ENCODE data around the gene GHR. TPM values are rescaled to one million over a fixed set of nuclear protein-coding genes. Genes with fewer than 3 reads are reported as not detected.

Gene GHR
- total and polyA plus RNA-seq, 4 experiments from 2014 or later, result not detected

GRCh38 chr5:42526179-42526578 is 102.9 kb downstream of the GHR start:
- ChIA-PET CTCF (ENCODE audit: partially characterized antibody) (no interaction called here), POLR2A (ENCODE audit: partially characterized antibody) (no interaction called here)
- no peaks in the 10 kb centered on the region for H3K9me3 ChIP-seq (ENCODE audit: control insufficient read depth in 1 of 2, low read length in 2 of 2)
- H3K36me3 ChIP-seq (ENCODE audit: insufficient read depth, low read length), result no peaks in the 10 kb centered on the region
- H3K4me1 Mint-ChIP-seq, result no peaks in the 10 kb centered on the region
- no peaks in the 10 kb centered on the region for H3K36me3 Mint-ChIP-seq
- intact Hi-C loops (cut with micrococcal nuclease), result no loop called here
- peaks cover 0 to 2% of the 10 kb centered on the region in 2 donors for H3K27me3 Mint-ChIP-seq
- H3K27ac ChIP-seq (ENCODE audit: low read depth, low read length), result no peak overlapping the region
- no peak overlapping the region for H3K4me3 ChIP-seq (ENCODE audit: low read length in 2 of 2)
- H3K9me3 Mint-ChIP-seq, result peaks cover 0 to 7% (median under 1%) of the 10 kb centered on the region in 8 donors
- H3K4me1 ChIP-seq (ENCODE audit: insufficient read depth, low read length), result no peaks in the 10 kb centered on the region
- DNase-seq, result no peak
- H3K27me3 ChIP-seq (ENCODE audit: insufficient read depth, low read length), result no peaks in the 10 kb centered on the region
- H3K27ac Mint-ChIP-seq, result no peak overlapping the region
- H3K4me3 Mint-ChIP-seq, result no peak overlapping the region

- no peaks in the 10 kb centered on the region for H3K27me3 Mint-ChIP-seq
Measured at GRCh38 chr5:42531611-42532010, 108.4 kb downstream of the GHR start.

GRCh38 chr5:42542106-42542505 is 118.9 kb downstream of the GHR start:
- H3K9me3 Mint-ChIP-seq, result peaks cover 0 to 34% (median 21%) of the 10 kb centered on the region in 8 donors
- Histone ChIP-seq H3K27ac (ENCODE audit: low read depth, low read length) (no peak overlapping the region), H3K4me1 (ENCODE audit: insufficient read depth, low read length) (no peaks in the 10 kb centered on the region), H3K9me3 (ENCODE audit: control insufficient read depth in 1 of 2, low read length in 2 of 2) (no peaks in the 10 kb centered on the region), H3K27me3 (ENCODE audit: insufficient read depth, low read length) (no peaks in the 10 kb centered on the region), H3K4me3 (ENCODE audit: low read length in 2 of 2) (no peak overlapping the region), H3K36me3 (ENCODE audit: insufficient read depth, low read length) (no peaks in the 10 kb centered on the region)
- ChIA-PET POLR2A (ENCODE audit: partially characterized antibody) (no interaction called here), CTCF (ENCODE audit: partially characterized antibody) (no interaction called here)
- peaks cover 7 to 14% of the 10 kb centered on the region in 2 donors for H3K27me3 Mint-ChIP-seq
- H3K4me3 Mint-ChIP-seq, result no peak overlapping the region
- no peak overlapping the region for H3K27ac Mint-ChIP-seq
- H3K36me3 Mint-ChIP-seq, result peaks cover 0 to 3% of the 10 kb centered on the region in 2 donors
- intact Hi-C loops (cut with micrococcal nuclease), result no loop called here
- DNase-seq, result no peak
- no peaks in the 10 kb centered on the region for H3K4me1 Mint-ChIP-seq

More at GRCh38 chr5:42531611-42532010, 108.4 kb downstream of the GHR start:
- no peak overlapping the region for H3K27ac Mint-ChIP-seq
- no peak overlapping the region for H3K4me3 ChIP-seq (ENCODE audit: low read length in 2 of 2)
- CTCF ChIA-PET (ENCODE audit: partially characterized antibody), result no interaction called here
- no peaks in the 10 kb centered on the region for H3K27me3 ChIP-seq (ENCODE audit: insufficient read depth, low read length)
- no peaks in the 10 kb centered on the region for H3K36me3 Mint-ChIP-seq
- intact Hi-C loops (cut with micrococcal nuclease), result no loop called here
- H3K4me1 Mint-ChIP-seq, result no peaks in the 10 kb centered on the region
- DNase-seq, result no peak
- no peak overlapping the region for H3K4me3 Mint-ChIP-seq
- H3K9me3 Mint-ChIP-seq, result peaks cover 0 to 8% (median 0%) of the 10 kb centered on the region in 8 donors
- no peaks in the 10 kb centered on the region for H3K36me3 ChIP-seq (ENCODE audit: insufficient read depth, low read length)
- H3K9me3 ChIP-seq (ENCODE audit: control insufficient read depth in 1 of 2, low read length in 2 of 2), result no peaks in the 10 kb centered on the region
- H3K4me1 ChIP-seq (ENCODE audit: insufficient read depth, low read length), result no peaks in the 10 kb centered on the region
- H3K27ac ChIP-seq (ENCODE audit: low read depth, low read length), result no peak overlapping the region
- POLR2A ChIA-PET (ENCODE audit: partially characterized antibody), result no interaction called here

GRCh38 chr5:42543774-42544173 is 120.5 kb downstream of the GHR start:
- Histone ChIP-seq H3K4me3 (ENCODE audit: low read length in 2 of 2) (no peak overlapping the region), H3K27me3 (ENCODE audit: insufficient read depth, low read length) (no peaks in the 10 kb centered on the region), H3K27ac (ENCODE audit: low read depth, low read length) (no peak overlapping the region), H3K9me3 (ENCODE audit: control insufficient read depth in 1 of 2, low read length in 2 of 2) (no peaks in the 10 kb centered on the region), H3K4me1 (ENCODE audit: insufficient read depth, low read length) (no peaks in the 10 kb centered on the region), H3K36me3 (ENCODE audit: insufficient read depth, low read length) (no peaks in the 10 kb centered on the region)
- H3K27ac Mint-ChIP-seq, result no peak overlapping the region
- H3K9me3 Mint-ChIP-seq, result peaks cover 0 to 27% (median 19%) of the 10 kb centered on the region in 8 donors
- no peak overlapping the region for H3K4me3 Mint-ChIP-seq
- ChIA-PET CTCF (ENCODE audit: partially characterized antibody) (no interaction called here), POLR2A (ENCODE audit: partially characterized antibody) (no interaction called here)
- no peak for DNase-seq
- no peaks in the 10 kb centered on the region for H3K4me1 Mint-ChIP-seq
- H3K27me3 Mint-ChIP-seq, result peaks cover 5 to 14% of the 10 kb centered on the region in 2 donors
- intact Hi-C loops (cut with micrococcal nuclease), result no loop called here
- peaks cover 0 to 3% of the 10 kb centered on the region in 2 donors for H3K36me3 Mint-ChIP-seq

- Mint-ChIP-seq H3K27ac (no peak overlapping the region), H3K4me1 (no peaks in the 10 kb centered on the region), H3K36me3 (peaks cover 0 to 3% of the 10 kb centered on the region in 2 donors), H3K9me3 (peaks cover 0 to 18% (median 15%) of the 10 kb centered on the region in 8 donors), H3K27me3 (peaks cover 3 to 14% of the 10 kb centered on the region in 2 donors), H3K4me3 (no peak overlapping the region)
- no peak for DNase-seq
- intact Hi-C loops (cut with micrococcal nuclease), result no loop called here
- H3K27ac ChIP-seq (ENCODE audit: low read depth, low read length), result no peak overlapping the region
- no peaks in the 10 kb centered on the region for H3K9me3 ChIP-seq (ENCODE audit: control insufficient read depth in 1 of 2, low read length in 2 of 2)
- H3K27me3 ChIP-seq (ENCODE audit: insufficient read depth, low read length), result no peaks in the 10 kb centered on the region
- ChIA-PET POLR2A (ENCODE audit: partially characterized antibody) (no interaction called here), CTCF (ENCODE audit: partially characterized antibody) (no interaction called here)
- H3K4me1 ChIP-seq (ENCODE audit: insufficient read depth, low read length), result no peaks in the 10 kb centered on the region
- H3K36me3 ChIP-seq (ENCODE audit: insufficient read depth, low read length), result no peaks in the 10 kb centered on the region
- H3K4me3 ChIP-seq (ENCODE audit: low read length in 2 of 2), result no peak overlapping the region
Measured at GRCh38 chr5:42545038-42545437, 121.8 kb downstream of the GHR start.

GRCh38 chr5:42547141-42547540 is 123.9 kb downstream of the GHR start:
- H3K4me1 Mint-ChIP-seq, result no peaks in the 10 kb centered on the region
- ChIA-PET POLR2A (ENCODE audit: partially characterized antibody) (no interaction called here), CTCF (ENCODE audit: partially characterized antibody) (no interaction called here)
- H3K36me3 Mint-ChIP-seq, result no peaks in the 10 kb centered on the region
- no peak overlapping the region for H3K4me3 ChIP-seq (ENCODE audit: low read length in 2 of 2)
- H3K27ac Mint-ChIP-seq, result no peak overlapping the region
- no peak for DNase-seq
- intact Hi-C loops (cut with micrococcal nuclease), result no loop called here
- H3K27me3 Mint-ChIP-seq, result peaks cover 3 to 5% of the 10 kb centered on the region in 2 donors
- no peaks in the 10 kb centered on the region for H3K27me3 ChIP-seq (ENCODE audit: insufficient read depth, low read length)
- H3K9me3 Mint-ChIP-seq, result peaks cover 0 to 1% (median 0%) of the 10 kb centered on the region in 8 donors
- no peaks in the 10 kb centered on the region for H3K36me3 ChIP-seq (ENCODE audit: insufficient read depth, low read length)
- no peak overlapping the region for H3K4me3 Mint-ChIP-seq
- no peaks in the 10 kb centered on the region for H3K9me3 ChIP-seq (ENCODE audit: control insufficient read depth in 1 of 2, low read length in 2 of 2)
- no peaks in the 10 kb centered on the region for H3K4me1 ChIP-seq (ENCODE audit: insufficient read depth, low read length)
- no peak overlapping the region for H3K27ac ChIP-seq (ENCODE audit: low read depth, low read length)

- H3K4me3 Mint-ChIP-seq, result no peak overlapping the region
Measured at GRCh38 chr5:42547894-42548293, 124.7 kb downstream of the GHR start.

GRCh38 chr5:42552597-42552996 is 129.4 kb downstream of the GHR start:
- H3K36me3 ChIP-seq (ENCODE audit: insufficient read depth, low read length), result no peaks in the 10 kb centered on the region
- Mint-ChIP-seq H3K9me3 (peaks cover 0 to 2% (median 0%) of the 10 kb centered on the region in 8 donors), H3K36me3 (no peaks in the 10 kb centered on the region), H3K27me3 (no peaks in the 10 kb centered on the region), H3K4me3 (no peak overlapping the region), H3K27ac (no peak overlapping the region), H3K4me1 (no peaks in the 10 kb centered on the region)
- H3K9me3 ChIP-seq (ENCODE audit: control insufficient read depth in 1 of 2, low read length in 2 of 2), result no peaks in the 10 kb centered on the region
- H3K4me1 ChIP-seq (ENCODE audit: insufficient read depth, low read length), result no peaks in the 10 kb centered on the region
- CTCF ChIA-PET (ENCODE audit: partially characterized antibody), result interaction anchor here (2.2 kb wide), 1 partner anchor 33 kb away, joined by 6 read pairs; no protein-coding TSS in a partner anchor
- H3K27me3 ChIP-seq (ENCODE audit: insufficient read depth, low read length), result no peaks in the 10 kb centered on the region
- H3K27ac ChIP-seq (ENCODE audit: low read depth, low read length), result no peak overlapping the region
- no peak overlapping the region for H3K4me3 ChIP-seq (ENCODE audit: low read length in 2 of 2)
- DNase-seq, result no peak
- intact Hi-C loops (cut with micrococcal nuclease), result no loop called here
- POLR2A ChIA-PET (ENCODE audit: partially characterized antibody), result no interaction called here

More at GRCh38 chr5:42547894-42548293, 124.7 kb downstream of the GHR start:
- CTCF ChIA-PET (ENCODE audit: partially characterized antibody), result no interaction called here
- no peak overlapping the region for H3K27ac Mint-ChIP-seq
- no peaks in the 10 kb centered on the region for H3K9me3 ChIP-seq (ENCODE audit: control insufficient read depth in 1 of 2, low read length in 2 of 2)
- H3K36me3 ChIP-seq (ENCODE audit: insufficient read depth, low read length), result no peaks in the 10 kb centered on the region
- H3K36me3 Mint-ChIP-seq, result no peaks in the 10 kb centered on the region
- H3K4me1 ChIP-seq (ENCODE audit: insufficient read depth, low read length), result no peaks in the 10 kb centered on the region
- H3K27me3 Mint-ChIP-seq, result peaks cover 2 to 3% of the 10 kb centered on the region in 2 donors
- H3K9me3 Mint-ChIP-seq, result peaks cover 0 to 2% (median 0%) of the 10 kb centered on the region in 8 donors
- no peak for DNase-seq
- no peaks in the 10 kb centered on the region for H3K27me3 ChIP-seq (ENCODE audit: insufficient read depth, low read length)
- H3K4me3 ChIP-seq (ENCODE audit: low read length in 2 of 2), result no peak overlapping the region
- no peak overlapping the region for H3K27ac ChIP-seq (ENCODE audit: low read depth, low read length)
- H3K4me1 Mint-ChIP-seq, result no peaks in the 10 kb centered on the region
- intact Hi-C loops (cut with micrococcal nuclease), result no loop called here
- POLR2A ChIA-PET (ENCODE audit: partially characterized antibody), result no interaction called here

All from CD4-positive, alpha-beta memory T cell (primary cell).